Neural crest cell (in vitro differentiated cells): Measurements from ENCODE around the gene DDX3X. TPM values are rescaled to one million over a fixed set of nuclear protein-coding genes. Genes with fewer than 3 reads are reported as not detected.
"Not testable (repeated sequence)": the region's sequence is repeated elsewhere in the genome, so short reads cannot be mapped to it uniquely, and the experiment has no call there.

Experiments
- DNase-seq: peaks from one replicate; pipeline ENCODE4 v3.0.0; 2021; ENCODE audit warnings: low read depth, mixed read lengths, low spot score
- H3K27ac Mint-ChIP-seq: one replicate; pipeline ENCODE4 v1.8.0; 2021; ENCODE audit warnings: mild to moderate bottlenecking, mixed read lengths; ENCODE audit not compliant: unreplicated experiment
- H3K27me3 Mint-ChIP-seq: 2 replicates; pipeline ENCODE4 v1.8.0; 2021; ENCODE audit warnings: low read depth, mild to moderate bottlenecking, mixed read lengths
- H3K36me3 Mint-ChIP-seq: 2 replicates; pipeline ENCODE4 v1.8.0; 2021; ENCODE audit warnings: low read depth, mild to moderate bottlenecking, mixed read lengths
- H3K4me1 Mint-ChIP-seq: 2 replicates; pipeline ENCODE4 v1.8.0; 2021; ENCODE audit warnings: mixed read lengths
- H3K4me3 Mint-ChIP-seq: one replicate; pipeline ENCODE4 v1.8.0; 2021; ENCODE audit warnings: mild to moderate bottlenecking, mixed read lengths
- H3K9me3 Mint-ChIP-seq: 2 replicates; pipeline ENCODE4 v1.8.0; 2021; ENCODE audit warnings: mixed read lengths
- long read RNA-seq: library from polyadenylated mRNA; unstranded; transcript quantifications from one replicate; pipeline ENCODE4 v2.0.0, GENCODE V29; 2020
- total RNA-seq: library from RNA; stranded (reverse); gene quantifications from 2 replicates; pipeline ENCODE4 v1.2.1, GENCODE V29; 2021
- TF ChIP-seq, protein P1 (sequence below): fragments of 200-600 bp; sonication (generic); conservative IDR thresholded peaks from 2 replicates; pipeline ENCODE4 v1.5.0; 2021; ENCODE audit warnings: antibody characterized with exemption, mild to moderate bottlenecking

Gene DDX3X
- total RNA-seq = 300 and 308 TPM in 2 replicates
- long read RNA-seq, full-length matches to known transcripts = 206 of 287 reads
- long read RNA-seq, partial matches to known transcripts = 50 of 287 reads
- long read RNA-seq, other reads (novel, unspliced or antisense) = 31 of 287 reads

GRCh38 chrX:41333744-41334362 lies at the start of gene DDX3X:
Gene DDX3X (plus strand): TSS chrX:41334162. CDS start chrX:41334253, 91 bp downstream.
- no peaks in the 10 kb centered on the region for H3K9me3 Mint-ChIP-seq
- peak within 1 kb of the TSS; percentile 97 for H3K4me3 Mint-ChIP-seq
- peaks cover 39% of the 10 kb centered on the region for H3K4me1 Mint-ChIP-seq
- H3K27ac Mint-ChIP-seq = peak within 1 kb of the TSS; percentile 100
- peak; percentile 69 for DNase-seq
- TF ChIP-seq, protein P1, sequence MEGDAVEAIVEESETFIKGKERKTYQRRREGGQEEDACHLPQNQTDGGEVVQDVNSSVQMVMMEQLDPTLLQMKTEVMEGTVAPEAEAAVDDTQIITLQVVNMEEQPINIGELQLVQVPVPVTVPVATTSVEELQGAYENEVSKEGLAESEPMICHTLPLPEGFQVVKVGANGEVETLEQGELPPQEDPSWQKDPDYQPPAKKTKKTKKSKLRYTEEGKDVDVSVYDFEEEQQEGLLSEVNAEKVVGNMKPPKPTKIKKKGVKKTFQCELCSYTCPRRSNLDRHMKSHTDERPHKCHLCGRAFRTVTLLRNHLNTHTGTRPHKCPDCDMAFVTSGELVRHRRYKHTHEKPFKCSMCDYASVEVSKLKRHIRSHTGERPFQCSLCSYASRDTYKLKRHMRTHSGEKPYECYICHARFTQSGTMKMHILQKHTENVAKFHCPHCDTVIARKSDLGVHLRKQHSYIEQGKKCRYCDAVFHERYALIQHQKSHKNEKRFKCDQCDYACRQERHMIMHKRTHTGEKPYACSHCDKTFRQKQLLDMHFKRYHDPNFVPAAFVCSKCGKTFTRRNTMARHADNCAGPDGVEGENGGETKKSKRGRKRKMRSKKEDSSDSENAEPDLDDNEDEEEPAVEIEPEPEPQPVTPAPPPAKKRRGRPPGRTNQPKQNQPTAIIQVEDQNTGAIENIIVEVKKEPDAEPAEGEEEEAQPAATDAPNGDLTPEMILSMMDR = peak; percentile 13
- H3K27me3 Mint-ChIP-seq = peaks cover 26% of the 10 kb centered on the region
- H3K36me3 Mint-ChIP-seq = peaks cover 14% of the 10 kb centered on the region

DNA sequence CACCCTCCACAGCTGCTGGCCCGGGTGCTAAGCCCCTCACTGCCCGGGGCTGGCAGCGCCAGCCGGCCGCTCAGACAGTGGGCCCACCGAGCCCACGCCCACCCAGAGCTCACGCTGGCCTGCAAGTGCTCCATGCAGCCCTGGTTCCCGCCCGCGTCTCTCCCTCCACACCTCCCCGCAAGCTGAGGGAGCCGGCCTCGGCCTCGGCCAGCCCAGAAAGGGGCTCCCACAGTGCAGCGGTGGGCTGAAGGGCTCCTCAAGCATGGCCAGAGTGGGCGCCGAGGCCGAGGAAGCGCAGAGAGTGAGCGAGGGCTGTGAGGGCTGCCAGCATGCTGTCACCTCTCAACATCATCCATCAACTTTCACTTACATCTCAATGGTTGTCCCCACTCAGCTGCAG lies 48.0 kb upstream of the DDX3X start:
- not testable (repeated sequence) for H3K4me1 Mint-ChIP-seq, H3K9me3 Mint-ChIP-seq, H3K27me3 Mint-ChIP-seq, H3K4me3 Mint-ChIP-seq, H3K27ac Mint-ChIP-seq, DNase-seq, H3K36me3 Mint-ChIP-seq

DNA sequence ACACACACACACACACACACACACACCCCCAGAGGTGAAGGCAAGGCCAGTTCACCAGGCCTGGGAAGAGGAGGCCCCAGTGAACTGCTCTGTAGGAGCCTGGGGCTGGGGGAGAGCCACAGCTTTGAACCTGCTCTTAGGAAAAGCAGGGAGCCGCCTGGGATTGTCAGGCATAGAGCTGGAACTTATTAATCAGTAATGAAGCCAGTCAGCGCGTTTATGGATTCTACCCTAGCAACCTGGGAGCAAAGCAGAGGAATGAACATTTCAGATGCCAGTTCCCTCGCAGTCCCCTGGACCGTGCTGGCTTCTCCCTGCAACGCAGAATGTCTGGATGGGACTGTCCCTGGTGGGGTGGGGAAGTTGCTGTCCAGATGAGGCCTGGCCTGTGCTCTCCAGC lies 45.3 kb upstream of the DDX3X start:
- H3K27me3 Mint-ChIP-seq = no peaks in the 10 kb centered on the region
- H3K36me3 Mint-ChIP-seq = peaks cover 4% of the 10 kb centered on the region
- DNase-seq = no peak
- peaks cover 7% of the 10 kb centered on the region for H3K9me3 Mint-ChIP-seq
- TF ChIP-seq, protein P1 = no peak
- H3K27ac Mint-ChIP-seq = no peak overlapping the region
- H3K4me3 Mint-ChIP-seq = no peak overlapping the region
- H3K4me1 Mint-ChIP-seq = peaks cover 6% of the 10 kb centered on the region

DNA sequence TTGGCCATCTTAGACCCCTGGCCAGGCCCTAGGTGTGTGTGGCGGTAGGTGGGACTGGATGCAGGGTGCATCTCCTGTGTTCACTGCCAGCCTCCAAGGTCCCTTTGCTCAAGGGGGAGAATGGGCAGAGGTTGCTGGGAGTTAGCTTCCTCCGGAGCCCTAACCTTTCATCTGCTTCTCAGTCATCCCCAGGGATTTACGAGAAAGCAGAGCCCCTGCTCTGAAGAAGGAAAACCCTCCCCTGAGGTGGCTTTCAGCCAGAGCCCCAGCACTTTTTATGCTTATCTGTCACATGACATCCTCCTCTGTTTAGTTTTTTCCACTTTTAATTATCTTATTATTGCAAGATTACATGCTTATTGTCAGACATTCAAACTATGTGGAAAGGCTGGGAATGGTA lies 44.9 kb upstream of the DDX3X start:
- H3K27ac Mint-ChIP-seq = no peak overlapping the region
- no peaks in the 10 kb centered on the region for H3K27me3 Mint-ChIP-seq
- peaks cover 6% of the 10 kb centered on the region for H3K4me1 Mint-ChIP-seq
- no peak for DNase-seq
- no peak overlapping the region for H3K4me3 Mint-ChIP-seq
- H3K9me3 Mint-ChIP-seq = peaks cover 7% of the 10 kb centered on the region
- TF ChIP-seq, protein P1 = no peak
- H3K36me3 Mint-ChIP-seq = peaks cover 4% of the 10 kb centered on the region

DNA sequence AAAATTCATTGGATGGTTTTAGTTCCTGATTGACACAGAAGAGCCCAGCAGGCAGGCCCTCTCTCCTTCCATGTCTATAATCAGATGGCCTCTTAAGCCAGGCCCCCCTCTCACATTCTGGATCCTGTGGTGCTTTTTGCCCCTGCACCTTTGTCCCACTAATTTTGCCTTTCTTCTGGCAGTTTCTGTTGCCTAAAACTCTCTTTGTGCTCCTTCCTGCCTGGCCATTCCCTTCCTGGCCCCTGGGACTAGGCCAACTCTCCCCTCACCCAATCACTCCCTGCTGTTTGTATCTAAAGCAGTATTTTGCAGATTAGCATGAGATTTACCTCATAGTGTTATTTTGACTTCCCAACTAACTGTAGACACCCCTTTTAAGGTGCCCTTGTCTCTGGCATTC lies 42.7 kb upstream of the DDX3X start:
- no peaks in the 10 kb centered on the region for H3K27me3 Mint-ChIP-seq
- H3K27ac Mint-ChIP-seq = no peak overlapping the region
- H3K4me3 Mint-ChIP-seq = no peak overlapping the region
- peaks cover 10% of the 10 kb centered on the region for H3K9me3 Mint-ChIP-seq
- peaks cover 6% of the 10 kb centered on the region for H3K4me1 Mint-ChIP-seq
- peaks cover 4% of the 10 kb centered on the region for H3K36me3 Mint-ChIP-seq
- DNase-seq = no peak
- TF ChIP-seq, protein P1 = no peak

DNA sequence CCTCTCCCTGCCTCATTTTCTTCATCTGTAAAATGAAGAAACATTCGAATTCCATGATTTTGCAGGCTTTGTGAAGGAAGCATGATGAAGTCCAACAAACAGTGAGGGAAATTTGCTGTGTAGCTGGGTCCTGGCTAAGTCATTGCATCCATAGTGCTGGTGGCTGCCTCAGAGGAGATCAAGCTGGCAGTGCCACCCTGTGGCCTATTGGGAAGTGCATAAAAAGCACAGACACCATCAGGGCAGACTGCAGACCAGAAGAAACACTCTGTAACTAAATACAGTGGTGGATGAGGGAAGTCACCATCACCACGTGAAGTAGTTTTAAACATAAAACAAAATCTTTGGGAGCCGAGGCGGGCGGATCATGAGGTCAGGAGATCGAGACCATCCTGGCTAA lies 40.7 kb upstream of the DDX3X start:
- TF ChIP-seq, protein P1 = peak; percentile 15
- no peak for DNase-seq
- Mint-ChIP-seq H3K36me3 (peaks cover 4% of the 10 kb centered on the region), H3K27ac (no peak overlapping the region), H3K9me3 (peaks cover 10% of the 10 kb centered on the region), H3K27me3 (no peaks in the 10 kb centered on the region), H3K4me1 (peaks cover 6% of the 10 kb centered on the region), H3K4me3 (no peak overlapping the region)
